Natural killer cell treated with Interleukin-12 subunit alpha and Interleukin-12 subunit beta and Interleukin-15 and Interleukin-18, amount 100 ng/mL, for 72 hours (primary cell): ENCODE data around the gene TRAPPC10. TPM values are rescaled to one million over a fixed set of nuclear protein-coding genes. Genes with fewer than 3 reads are reported as not detected.
A peak's percentile ranks its signal among the peaks of the same experiment; 100 is the strongest.

ENCODE experiments used
- ATAC-seq, 2 donors: fragments of 150-1000 bp; cut with Tn5 transposase in 1 of 2; sonication (Bioruptor Pico), chemical (Tn5 transposase) in 1 of 2; 2 replicates each; pipeline ENCODE4 v1.10.0; 2021
- DNase-seq: peaks from one replicate; pipeline ENCODE4 v3.0.0; 2022; ENCODE audit warnings: low spot score
- H3K27ac Mint-ChIP-seq, 2 donors: 1 replicate in 1 of 2; 2 replicates in 1 of 2; pipeline ENCODE4 v1.8.0; 2022; ENCODE audit warnings: mixed read lengths in 2 of 2, mild to moderate bottlenecking in 1 of 2, moderate library complexity in 1 of 2
- H3K27me3 Mint-ChIP-seq, 2 donors: 1 replicate in 1 of 2; 2 replicates in 1 of 2; pipeline ENCODE4 v1.8.0; 2022; ENCODE audit warnings: mixed read lengths in 2 of 2
- H3K36me3 Mint-ChIP-seq: one replicate; pipeline ENCODE4 v1.8.0; 2022; ENCODE audit warnings: mixed read lengths
- H3K4me1 Mint-ChIP-seq, 2 donors: 1 replicate in 1 of 2; 2 replicates in 1 of 2; pipeline ENCODE4 v1.8.0; 2022; ENCODE audit warnings: low read depth in 2 of 2, mixed read lengths in 2 of 2, mild to moderate bottlenecking in 1 of 2
- H3K4me3 Mint-ChIP-seq: one replicate; pipeline ENCODE4 v1.8.0; 2022; ENCODE audit warnings: mixed read lengths
- H3K9me3 Mint-ChIP-seq: 2 replicates; pipeline ENCODE4 v1.8.0; 2022; ENCODE audit warnings: mixed read lengths
- total RNA-seq, 2 donors: library from RNA; stranded (reverse); gene quantifications; one replicate each; pipeline ENCODE4 v1.2.3, GENCODE V29; 2022

The TRAPPC10 gene
- total RNA-seq, 2 donors from 2014 or later = 90.3 to 148 TPM

- H3K4me3 Mint-ChIP-seq = no peak overlapping the region
- no peaks in the 10 kb centered on the region for H3K27me3 Mint-ChIP-seq
- ATAC-seq (peak; percentile 18 to 41), DNase-seq (no peak)
- H3K27ac Mint-ChIP-seq = no peak overlapping the region
- no peaks in the 10 kb centered on the region for H3K9me3 Mint-ChIP-seq
- peaks cover 8 to 11% of the 10 kb centered on the region in 2 donors for H3K4me1 Mint-ChIP-seq
- no peaks in the 10 kb centered on the region for H3K36me3 Mint-ChIP-seq
These were observed 37.2 kb upstream of the TRAPPC10 start for GRCh38 chr21:43974791-43975468.

GRCh38 chr21:43975469-43976098 is 36.5 kb upstream of the TRAPPC10 start:
- Mint-ChIP-seq H3K4me3 (no peak overlapping the region), H3K27me3 (no peaks in the 10 kb centered on the region), H3K27ac (no peak overlapping the region), H3K4me1 (peaks cover 8 to 11% of the 10 kb centered on the region in 2 donors), H3K9me3 (no peaks in the 10 kb centered on the region), H3K36me3 (no peaks in the 10 kb centered on the region)
- ATAC-seq (peak; percentile 73 to 83), DNase-seq (peak; percentile 79)

- Mint-ChIP-seq H3K36me3 (no peaks in the 10 kb centered on the region), H3K9me3 (no peaks in the 10 kb centered on the region), H3K27me3 (no peaks in the 10 kb centered on the region), H3K4me3 (no peak overlapping the region), H3K27ac (no peak overlapping the region), H3K4me1 (peaks cover 8 to 11% of the 10 kb centered on the region in 2 donors)
- DNase-seq (no peak), ATAC-seq (no peak)
These were observed 35.4 kb upstream of the TRAPPC10 start for GRCh38 chr21:43976661-43977060.

GRCh38 chr21:43978060-43978459 is 34.0 kb upstream of the TRAPPC10 start:
- Mint-ChIP-seq H3K36me3 (no peaks in the 10 kb centered on the region), H3K27me3 (no peaks in the 10 kb centered on the region), H3K27ac (no peak overlapping the region), H3K4me3 (no peak overlapping the region), H3K9me3 (no peaks in the 10 kb centered on the region), H3K4me1 (peaks cover 8 to 11% of the 10 kb centered on the region in 2 donors)
- DNase-seq (no peak), ATAC-seq (no peak)

GRCh38 chr21:43979654-43980053 is 32.5 kb upstream of the TRAPPC10 start:
- Mint-ChIP-seq H3K4me3 (no peak overlapping the region), H3K27me3 (no peaks in the 10 kb centered on the region), H3K36me3 (no peaks in the 10 kb centered on the region), H3K4me1 (peaks cover 5 to 10% of the 10 kb centered on the region in 2 donors), H3K9me3 (no peaks in the 10 kb centered on the region), H3K27ac (no peak overlapping the region)
- no peak for DNase-seq
- ATAC-seq = no peak

GRCh38 chr21:43981151-43981870 is 30.8 kb upstream of the TRAPPC10 start:
- Mint-ChIP-seq H3K36me3 (no peaks in the 10 kb centered on the region), H3K9me3 (no peaks in the 10 kb centered on the region), H3K4me3 (no peak overlapping the region), H3K27ac (no peak overlapping the region), H3K27me3 (peaks cover 0 to 2% of the 10 kb centered on the region in 2 donors), H3K4me1 (peaks cover 0 to 3% of the 10 kb centered on the region in 2 donors)
- no peak for DNase-seq
- no peak for ATAC-seq

GRCh38 chr21:43981871-43982210 is 30.3 kb upstream of the TRAPPC10 start:
- Mint-ChIP-seq H3K9me3 (no peaks in the 10 kb centered on the region), H3K4me1 (peaks cover 0 to 3% of the 10 kb centered on the region in 2 donors), H3K27ac (no peak overlapping the region), H3K27me3 (peaks cover 0 to 2% of the 10 kb centered on the region in 2 donors), H3K36me3 (no peaks in the 10 kb centered on the region), H3K4me3 (no peak overlapping the region)
- DNase-seq = no peak
- ATAC-seq = no peak

- no peaks in the 10 kb centered on the region for H3K36me3 Mint-ChIP-seq
- ATAC-seq (no peak), DNase-seq (no peak)
- H3K9me3 Mint-ChIP-seq = no peaks in the 10 kb centered on the region
- no peak overlapping the region for H3K4me3 Mint-ChIP-seq
- no peak overlapping the region for H3K27ac Mint-ChIP-seq
- peaks cover 0 to 2% of the 10 kb centered on the region in 2 donors for H3K27me3 Mint-ChIP-seq
- peaks cover 0 to 3% of the 10 kb centered on the region in 2 donors for H3K4me1 Mint-ChIP-seq
These were observed 29.5 kb upstream of the TRAPPC10 start for GRCh38 chr21:43982489-43983078.

- Mint-ChIP-seq H3K4me1 (peaks cover 0 to 3% of the 10 kb centered on the region in 2 donors), H3K27ac (no peak overlapping the region), H3K27me3 (peaks cover 0 to 2% of the 10 kb centered on the region in 2 donors), H3K9me3 (no peaks in the 10 kb centered on the region), H3K4me3 (no peak overlapping the region), H3K36me3 (no peaks in the 10 kb centered on the region)
- DNase-seq = no peak
- peak in 1 of 2 donors; percentile 30 for ATAC-seq
These were observed 28.7 kb upstream of the TRAPPC10 start for GRCh38 chr21:43983390-43983789.

- Mint-ChIP-seq H3K4me1 (peaks cover 0 to 3% of the 10 kb centered on the region in 2 donors), H3K36me3 (no peaks in the 10 kb centered on the region), H3K27ac (no peak overlapping the region), H3K9me3 (no peaks in the 10 kb centered on the region), H3K4me3 (no peak overlapping the region), H3K27me3 (peaks cover 0 to 2% of the 10 kb centered on the region in 2 donors)
- no peak for DNase-seq
- no peak for ATAC-seq
These were observed 28.2 kb upstream of the TRAPPC10 start for GRCh38 chr21:43983860-43984420.

GRCh38 chr21:43984905-43985689 is 27.0 kb upstream of the TRAPPC10 start:
- no peaks in the 10 kb centered on the region for H3K9me3 Mint-ChIP-seq
- H3K36me3 Mint-ChIP-seq = no peaks in the 10 kb centered on the region
- no peak overlapping the region for H3K27ac Mint-ChIP-seq
- H3K4me3 Mint-ChIP-seq = no peak overlapping the region
- ATAC-seq (peak in 1 of 2 donors; percentile 29), DNase-seq (no peak)
- H3K4me1 Mint-ChIP-seq = peaks cover 0 to 3% of the 10 kb centered on the region in 2 donors
- H3K27me3 Mint-ChIP-seq = peaks cover 0 to 2% of the 10 kb centered on the region in 2 donors

- no peaks in the 10 kb centered on the region for H3K36me3 Mint-ChIP-seq
- DNase-seq (no peak), ATAC-seq (no peak)
- no peak overlapping the region for H3K4me3 Mint-ChIP-seq
- no peaks in the 10 kb centered on the region for H3K9me3 Mint-ChIP-seq
- peaks cover 0 to 3% of the 10 kb centered on the region in 2 donors for H3K4me1 Mint-ChIP-seq
- peak overlapping the region in 1 of 2 donors; percentile 70 for H3K27ac Mint-ChIP-seq
- H3K27me3 Mint-ChIP-seq = peaks cover 0 to 2% of the 10 kb centered on the region in 2 donors
These were observed 26.3 kb upstream of the TRAPPC10 start for GRCh38 chr21:43985690-43986251.
